ENCODE measurements around the gene NR2F2. TPM values are rescaled to one million over a fixed set of nuclear protein-coding genes. Genes with fewer than 3 reads are reported as not detected.

NR2F2 gene
- total RNA-seq, 4 donors from 2014 or later, result 3.9 to 14.0 (median 6.5) TPM

DNA sequence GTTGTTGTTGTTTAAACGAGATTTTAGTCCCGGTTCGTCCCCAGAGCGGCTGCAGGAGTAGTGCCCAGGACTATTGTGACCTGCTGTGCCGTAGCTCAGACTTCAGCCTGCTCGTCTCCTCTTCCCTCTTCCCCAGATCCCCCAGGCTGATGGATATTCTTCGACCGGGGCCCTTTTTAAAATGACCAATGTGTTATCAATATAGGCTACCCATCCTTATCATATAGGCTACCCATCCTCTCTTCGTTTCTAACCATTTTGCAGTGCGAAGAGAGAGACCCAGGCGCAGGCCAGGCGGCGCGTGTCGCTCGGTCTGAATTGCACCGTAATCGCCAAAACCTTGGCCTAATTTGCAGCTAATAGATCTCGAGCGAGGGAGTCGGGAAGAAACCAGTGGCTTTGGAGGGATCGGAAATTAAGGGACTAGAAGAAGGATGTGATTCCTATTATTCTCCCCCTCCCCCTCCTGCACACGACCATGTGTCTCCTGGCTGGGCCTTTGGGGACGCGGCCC, 23.0 kb downstream of the NR2F2 start:
- 69 to 73% methylated on average over 25 of the region's 25 CpGs for WGBS, 2 donors
- no peak overlapping the region for H3K4me3 ChIP-seq (ENCODE audit: low read depth, poor library complexity, severe bottlenecking)
- intact Hi-C loops (cut with DNase I; ENCODE audit: low total_unique reads), result no loop called here
- TF ChIP-seq, protein P1, sequence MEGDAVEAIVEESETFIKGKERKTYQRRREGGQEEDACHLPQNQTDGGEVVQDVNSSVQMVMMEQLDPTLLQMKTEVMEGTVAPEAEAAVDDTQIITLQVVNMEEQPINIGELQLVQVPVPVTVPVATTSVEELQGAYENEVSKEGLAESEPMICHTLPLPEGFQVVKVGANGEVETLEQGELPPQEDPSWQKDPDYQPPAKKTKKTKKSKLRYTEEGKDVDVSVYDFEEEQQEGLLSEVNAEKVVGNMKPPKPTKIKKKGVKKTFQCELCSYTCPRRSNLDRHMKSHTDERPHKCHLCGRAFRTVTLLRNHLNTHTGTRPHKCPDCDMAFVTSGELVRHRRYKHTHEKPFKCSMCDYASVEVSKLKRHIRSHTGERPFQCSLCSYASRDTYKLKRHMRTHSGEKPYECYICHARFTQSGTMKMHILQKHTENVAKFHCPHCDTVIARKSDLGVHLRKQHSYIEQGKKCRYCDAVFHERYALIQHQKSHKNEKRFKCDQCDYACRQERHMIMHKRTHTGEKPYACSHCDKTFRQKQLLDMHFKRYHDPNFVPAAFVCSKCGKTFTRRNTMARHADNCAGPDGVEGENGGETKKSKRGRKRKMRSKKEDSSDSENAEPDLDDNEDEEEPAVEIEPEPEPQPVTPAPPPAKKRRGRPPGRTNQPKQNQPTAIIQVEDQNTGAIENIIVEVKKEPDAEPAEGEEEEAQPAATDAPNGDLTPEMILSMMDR (IDR thresholded peaks at IDR 0.05), result no peak
- TF ChIP-seq POLR2A (IDR thresholded peaks at IDR 0.05), result no peak
- no peak for DNase-seq (ENCODE audit: low spot score in 2 of 2)

DNA sequence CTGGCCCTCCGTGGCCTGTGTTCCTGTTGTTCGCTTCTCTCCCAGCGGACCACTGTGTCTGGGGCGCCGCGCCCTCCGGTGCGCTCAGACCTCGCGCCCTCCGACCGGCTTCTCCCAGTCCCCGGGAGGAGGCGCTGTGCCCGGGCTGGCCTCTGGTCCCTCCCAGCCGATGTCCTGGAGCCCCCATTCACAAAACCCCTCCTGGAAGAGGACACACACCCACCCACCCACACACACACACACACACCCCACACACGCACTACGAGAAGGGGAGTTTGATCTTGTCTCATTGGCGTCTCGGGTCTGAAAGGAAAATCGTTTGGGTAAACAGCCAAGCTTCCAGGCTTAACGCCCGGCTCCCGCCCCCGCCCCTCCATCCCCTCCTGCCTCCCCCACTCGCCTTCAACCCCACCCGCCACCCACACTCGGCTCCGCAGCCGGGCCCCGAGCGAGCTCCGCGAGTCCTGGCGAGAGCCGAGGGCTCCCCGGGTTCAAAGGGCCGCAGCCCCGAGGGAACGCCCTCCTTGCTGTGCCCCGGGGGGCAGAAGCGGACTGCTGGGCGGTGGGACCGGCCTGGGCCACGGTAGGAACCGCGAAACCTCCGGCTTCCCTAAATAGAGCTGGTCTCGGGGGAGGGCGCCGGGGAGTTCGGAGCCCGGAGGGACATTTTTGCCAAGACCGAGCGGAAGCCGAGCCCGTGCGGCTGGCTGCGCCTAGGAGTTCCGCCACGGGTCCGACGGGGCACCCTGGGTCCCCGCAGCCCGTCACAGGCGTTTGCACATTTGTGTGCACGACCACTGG, 23.6 kb downstream of the NR2F2 start:
- TF ChIP-seq, protein P1 (IDR thresholded peaks at IDR 0.05), result no peak
- TF ChIP-seq POLR2A (IDR thresholded peaks at IDR 0.05), result no peak
- peak in 1 of 2 donors; percentile 89 for DNase-seq (ENCODE audit: low spot score in 2 of 2)
- 8 to 9% methylated on average over 42 to 66 of the region's 67 CpGs for WGBS, 2 donors
- intact Hi-C loops (cut with DNase I; ENCODE audit: low total_unique reads), result no loop called here
- peak overlapping the region; percentile 44 for H3K4me3 ChIP-seq (ENCODE audit: low read depth, poor library complexity, severe bottlenecking)

DNA sequence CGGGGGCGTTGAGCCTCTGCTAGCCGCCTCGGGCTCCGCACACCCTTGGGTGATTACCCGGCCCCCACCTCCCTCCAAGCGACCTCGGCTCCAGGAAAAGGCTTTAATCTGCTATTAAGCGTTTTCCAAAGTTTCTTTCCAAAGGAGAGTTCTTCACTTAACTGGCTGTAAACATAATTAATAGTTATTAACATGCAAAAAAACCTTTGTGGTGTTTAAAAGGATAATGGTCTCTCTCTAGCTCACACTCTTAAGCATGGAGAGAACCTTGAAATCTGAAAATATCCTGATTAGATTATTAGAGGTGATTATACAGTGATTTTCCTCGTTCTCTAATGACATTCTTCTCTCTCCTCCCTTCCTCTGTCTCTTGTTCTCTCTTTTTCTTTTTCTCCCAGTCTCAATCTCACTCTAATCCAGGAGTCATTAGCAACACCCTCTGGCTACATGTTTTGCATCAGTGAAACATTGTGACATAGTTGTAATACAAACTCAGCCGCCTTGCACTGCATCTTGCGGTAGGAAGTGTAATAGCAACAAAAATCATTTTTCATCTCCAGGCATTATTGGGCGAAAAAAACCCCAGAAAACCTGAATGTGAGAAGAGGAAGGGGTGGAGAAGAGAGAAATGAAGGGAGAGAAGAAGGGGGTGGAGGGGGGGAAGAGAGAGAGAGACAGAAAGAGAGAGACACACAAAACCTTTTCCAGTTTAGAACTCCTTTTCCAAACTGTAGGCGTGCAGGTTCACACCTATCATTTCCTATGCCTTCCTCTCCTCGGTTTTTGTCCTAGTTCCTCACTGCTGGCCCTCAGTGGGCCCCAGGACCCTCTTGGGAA, 24.4 kb downstream of the NR2F2 start:
- 7 to 8% methylated on average over 15 of the region's 15 CpGs for WGBS, 2 donors
- H3K4me3 ChIP-seq (ENCODE audit: low read depth, poor library complexity, severe bottlenecking), result peak overlapping the region; percentile 44
- no peak for TF ChIP-seq POLR2A (IDR thresholded peaks at IDR 0.05)
- TF ChIP-seq, protein P1 (IDR thresholded peaks at IDR 0.05), result no peak
- DNase-seq (ENCODE audit: low spot score in 2 of 2), result no peak
- intact Hi-C loops (cut with DNase I; ENCODE audit: low total_unique reads), result no loop called here

DNA sequence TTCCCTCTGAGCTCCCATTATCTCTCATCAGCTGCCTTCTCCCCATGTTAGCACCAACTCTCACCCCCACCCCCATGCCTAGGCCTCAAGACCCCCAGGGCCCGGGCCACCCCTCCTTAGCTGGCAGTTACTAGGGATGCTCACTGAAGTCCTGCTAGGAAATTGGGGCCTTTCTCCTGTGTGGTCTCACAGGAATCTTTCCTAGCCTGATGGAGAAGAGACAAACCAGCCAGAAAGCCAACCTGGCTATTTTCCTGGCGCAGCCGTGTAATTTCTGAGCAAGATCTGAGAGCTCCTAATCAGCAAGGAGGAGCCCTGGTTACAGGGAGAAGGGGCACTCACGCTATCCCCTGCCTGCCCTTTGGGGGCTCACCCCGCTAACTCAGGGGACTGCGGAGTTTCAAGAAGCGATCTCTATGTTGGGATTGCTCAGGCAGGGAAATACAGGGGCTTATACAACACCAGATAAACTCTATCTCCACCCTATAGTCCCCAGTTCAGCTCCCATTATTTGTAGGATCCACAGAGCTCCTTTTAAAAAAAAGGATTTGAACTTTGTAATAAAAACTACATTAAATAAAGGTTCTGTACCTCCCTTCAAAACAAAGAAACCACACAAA, 25.2 kb downstream of the NR2F2 start:
- no peak for DNase-seq (ENCODE audit: low spot score in 2 of 2)
- H3K4me3 ChIP-seq (ENCODE audit: low read depth, poor library complexity, severe bottlenecking), result no peak overlapping the region
- TF ChIP-seq POLR2A (IDR thresholded peaks at IDR 0.05), result no peak
- TF ChIP-seq, protein P1 (IDR thresholded peaks at IDR 0.05), result no peak
- 56 to 76% methylated on average over 7 of the region's 7 CpGs for WGBS, 2 donors
- intact Hi-C loops (cut with DNase I; ENCODE audit: low total_unique reads), result no loop called here

DNA sequence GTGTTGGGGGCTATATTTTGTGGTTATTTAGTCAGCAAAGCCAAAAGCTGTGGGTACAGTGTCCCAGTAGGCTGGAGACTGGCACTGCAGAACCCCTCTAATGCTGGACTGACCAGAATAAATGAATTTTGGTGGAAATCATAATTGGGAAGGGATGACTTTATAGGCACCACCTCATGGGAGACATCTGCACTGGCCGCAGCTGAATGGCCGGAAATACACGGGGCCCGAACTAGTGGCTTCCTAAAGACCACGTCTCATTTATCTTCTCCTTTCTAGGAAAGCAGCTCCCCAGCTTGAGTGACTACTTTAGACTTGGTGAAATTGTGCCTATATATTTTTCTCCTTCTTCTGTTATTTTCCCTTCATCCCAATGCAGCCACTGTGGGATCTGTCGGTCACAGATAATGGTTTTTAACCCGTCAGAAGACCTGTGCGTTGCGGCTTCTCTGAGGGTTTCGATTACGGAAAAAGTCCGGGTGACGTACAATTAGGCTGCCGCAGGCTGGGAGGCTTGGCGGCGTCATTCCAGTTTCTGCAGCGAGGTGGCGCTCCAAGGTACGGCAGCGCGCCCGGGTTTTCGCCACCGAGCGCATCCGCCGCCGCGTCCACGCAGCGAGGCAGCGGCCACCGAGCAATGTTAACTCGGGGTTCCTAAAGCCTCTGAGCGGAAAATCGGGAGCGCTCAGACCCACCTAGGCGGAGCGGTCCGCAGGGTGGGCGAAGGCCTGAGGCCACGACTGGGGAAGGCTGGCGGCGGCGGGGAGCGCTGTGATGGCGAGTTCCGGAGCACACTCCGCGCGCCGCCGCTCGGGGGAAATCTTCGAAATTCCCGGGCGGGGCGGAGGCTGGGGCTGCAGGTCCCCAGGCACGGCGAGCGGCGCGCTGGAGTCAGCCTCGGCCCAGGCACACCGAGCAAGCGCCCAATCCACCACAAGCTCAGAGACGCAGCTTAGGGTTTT, 26.3 kb downstream of the NR2F2 start:
- intact Hi-C loops (cut with DNase I; ENCODE audit: low total_unique reads), result no loop called here
- H3K4me3 ChIP-seq (ENCODE audit: low read depth, poor library complexity, severe bottlenecking), result peak overlapping the region; percentile 43
- peak; percentile 61 to 96 for DNase-seq (ENCODE audit: low spot score in 2 of 2)
- WGBS, 2 donors, result 1 to 2% methylated on average over 58 to 67 of the region's 67 CpGs
- TF ChIP-seq, protein P1 (IDR thresholded peaks at IDR 0.05), result peak in 1 of 3 donors; percentile 87
- TF ChIP-seq POLR2A (IDR thresholded peaks at IDR 0.05), result no peak

All from lower leg skin (tissue), 4 donors.